Activated naive CD8-positive, alpha-beta T cell treated with anti-CD3 and anti-CD28 coated beads, Interleukin-2, amount 50 U/mL, for 24 hours (primary cell): ENCODE measurements around the gene DHX16.

Source experiments
- ATAC-seq: fragments of 150-1000 bp; cut with Tn5 transposase; one replicate; pipeline ENCODE4 v1.10.0; 2021
- DNase-seq: peaks from one replicate; pipeline ENCODE4 v3.0.0; 2021
- H3K27ac Mint-ChIP-seq: one replicate; pipeline ENCODE4 v1.8.0; 2021; ENCODE audit warnings: mild to moderate bottlenecking, mixed read lengths
- H3K27me3 Mint-ChIP-seq: one replicate; pipeline ENCODE4 v1.8.0; 2021; ENCODE audit warnings: mixed read lengths
- H3K36me3 Mint-ChIP-seq: one replicate; pipeline ENCODE4 v1.8.0; 2021; ENCODE audit warnings: low read depth, mixed read lengths
- H3K4me1 Mint-ChIP-seq: one replicate; pipeline ENCODE4 v1.8.0; 2021; ENCODE audit warnings: mixed read lengths
- H3K4me3 Mint-ChIP-seq: one replicate; pipeline ENCODE4 v1.8.0; 2021; ENCODE audit warnings: mild to moderate bottlenecking, moderate library complexity, mixed read lengths
- H3K9me3 Mint-ChIP-seq: one replicate; pipeline ENCODE4 v1.8.0; 2021; ENCODE audit warnings: mixed read lengths

Gene DHX16

GRCh38 chr6:30614044-30614842, 58.6 kb downstream of the DHX16 start:
- Mint-ChIP-seq H3K27me3 (peaks cover 4% of the 10 kb centered on the region), H3K4me1 (peaks cover 70% of the 10 kb centered on the region), H3K9me3 (no peaks in the 10 kb centered on the region), H3K27ac (peak overlapping the region; percentile 99), H3K4me3 (peak overlapping the region; percentile 98), H3K36me3 (peaks cover 83% of the 10 kb centered on the region)
- DNase-seq (no peak), ATAC-seq (no peak)

DNA sequence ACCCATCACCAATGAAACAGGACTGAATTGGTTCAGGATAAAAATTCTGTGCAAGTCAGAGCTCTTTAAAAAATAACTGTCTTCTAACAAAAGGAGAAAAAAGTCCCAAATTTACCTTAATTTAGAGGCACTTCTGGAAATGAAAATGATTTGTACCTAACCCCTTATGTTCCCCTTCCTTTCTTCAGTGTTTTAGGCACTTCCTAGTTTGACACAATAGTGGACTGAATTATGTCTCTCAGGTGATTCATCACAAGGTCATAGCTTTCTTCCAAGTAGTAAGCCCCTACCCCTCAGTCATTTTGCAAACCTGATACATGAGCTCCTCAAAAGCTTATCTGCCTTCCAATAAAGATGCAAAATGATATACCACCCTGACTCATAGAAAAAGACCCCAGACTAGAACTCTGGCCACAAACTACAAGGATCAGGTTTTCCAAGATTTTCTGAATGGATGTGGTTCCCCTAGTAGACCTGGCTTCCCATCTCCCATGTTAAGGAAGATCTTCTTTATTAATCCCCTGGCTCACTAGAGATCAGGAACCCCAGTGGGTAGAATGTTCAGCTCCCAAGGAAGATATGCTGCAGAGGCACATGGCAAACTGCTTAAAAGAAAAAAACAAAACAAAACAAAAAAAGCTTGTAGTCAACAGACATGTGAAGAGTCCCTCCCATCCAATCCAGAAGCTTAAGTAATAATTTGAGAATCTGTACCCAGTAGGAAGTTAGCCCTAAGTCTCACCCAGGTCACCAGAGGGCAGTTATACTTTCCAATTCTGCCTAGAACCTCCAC, 59.4 kb downstream of the DHX16 start:
- no peak for ATAC-seq
- Mint-ChIP-seq H3K36me3 (peaks cover 84% of the 10 kb centered on the region), H3K4me3 (peak overlapping the region; percentile 98), H3K27ac (peak overlapping the region; percentile 99), H3K9me3 (no peaks in the 10 kb centered on the region), H3K4me1 (peaks cover 70% of the 10 kb centered on the region), H3K27me3 (peaks cover 4% of the 10 kb centered on the region)
- DNase-seq, result no peak

DNA sequence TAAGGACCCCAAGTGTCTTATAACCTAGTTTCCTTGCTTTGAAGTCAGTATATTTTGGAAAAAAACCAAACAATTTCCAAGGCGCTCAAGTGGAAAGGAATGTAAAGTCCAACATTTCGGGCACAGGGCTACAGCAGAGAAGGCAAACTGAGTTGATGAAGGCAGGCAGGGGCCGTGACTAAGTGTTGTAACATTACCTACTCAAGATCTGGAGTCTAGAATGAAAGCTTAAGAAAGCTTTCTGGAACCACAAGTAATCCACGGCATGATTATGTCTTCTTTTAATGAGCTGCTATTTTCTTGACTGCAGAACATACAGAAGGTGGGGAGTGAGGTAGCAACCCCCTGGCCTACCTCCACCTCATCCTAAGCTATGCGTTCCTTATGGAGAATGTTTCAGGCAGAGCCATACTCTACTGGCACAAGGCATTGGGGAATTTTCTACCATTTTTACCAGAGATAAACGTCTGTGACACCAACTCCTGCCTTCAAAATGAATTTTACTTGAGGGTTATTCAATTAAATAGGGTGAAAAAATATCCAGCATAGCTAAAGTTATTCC, 60.0 kb downstream of the DHX16 start:
- H3K4me3 Mint-ChIP-seq, result peak overlapping the region; percentile 98
- DNase-seq, result no peak

DNA sequence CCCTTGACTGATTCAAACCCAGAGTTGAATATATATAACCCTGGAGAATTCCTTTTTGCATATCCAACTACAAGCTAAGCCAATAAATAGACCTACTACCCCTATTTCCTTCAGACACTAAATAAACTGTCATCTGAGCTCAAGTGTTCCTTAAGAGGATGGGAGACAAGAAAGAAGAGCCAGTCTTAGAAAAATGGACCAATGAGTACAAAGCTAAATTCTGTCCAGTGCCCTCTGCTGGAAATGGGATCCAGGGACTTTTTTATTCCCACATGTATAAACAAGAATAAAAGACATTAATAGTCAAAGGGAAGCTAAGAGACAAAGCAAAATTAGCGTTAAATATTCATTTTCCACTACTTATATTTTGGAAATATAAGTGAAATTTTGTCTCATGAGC, 60.6 kb downstream of the DHX16 start:
- ATAC-seq, result no peak

More for the DNA sequence above, 60.0 kb downstream of the DHX16 start:
- ATAC-seq, result no peak
- no peaks in the 10 kb centered on the region for H3K9me3 Mint-ChIP-seq
- H3K36me3 Mint-ChIP-seq, result peaks cover 89% of the 10 kb centered on the region
- H3K4me1 Mint-ChIP-seq, result peaks cover 72% of the 10 kb centered on the region
- H3K27ac Mint-ChIP-seq, result peak overlapping the region; percentile 99
- peaks cover 4% of the 10 kb centered on the region for H3K27me3 Mint-ChIP-seq

DNA sequence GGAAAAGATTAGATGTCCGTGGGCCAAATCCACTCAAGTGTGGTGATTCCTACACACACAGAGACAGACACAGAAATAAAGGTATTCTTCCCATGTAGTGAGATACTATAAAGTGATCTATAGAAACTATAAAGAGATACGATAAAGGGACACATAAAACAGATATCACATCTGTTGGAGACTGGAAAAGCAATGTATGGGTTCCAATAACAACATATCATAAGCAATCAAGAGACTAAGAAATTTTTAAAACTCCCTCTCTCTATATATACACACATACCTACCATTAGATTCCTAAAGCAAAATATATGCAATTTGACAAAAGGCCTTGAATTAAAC, 61.0 kb downstream of the DHX16 start:
- DNase-seq (no peak), ATAC-seq (no peak)
- H3K9me3 Mint-ChIP-seq, result no peaks in the 10 kb centered on the region
- peak overlapping the region; percentile 19 for H3K4me3 Mint-ChIP-seq
- peak overlapping the region; percentile 99 for H3K27ac Mint-ChIP-seq
- peaks cover 92% of the 10 kb centered on the region for H3K36me3 Mint-ChIP-seq
- no peaks in the 10 kb centered on the region for H3K27me3 Mint-ChIP-seq
- peaks cover 67% of the 10 kb centered on the region for H3K4me1 Mint-ChIP-seq

More for the DNA sequence above, 60.6 kb downstream of the DHX16 start:
- no peak for DNase-seq
- peak overlapping the region; percentile 99 for H3K27ac Mint-ChIP-seq
- peaks cover 2% of the 10 kb centered on the region for H3K27me3 Mint-ChIP-seq
- H3K4me1 Mint-ChIP-seq, result peaks cover 71% of the 10 kb centered on the region
- H3K36me3 Mint-ChIP-seq, result peaks cover 93% of the 10 kb centered on the region
- no peaks in the 10 kb centered on the region for H3K9me3 Mint-ChIP-seq
- no peak overlapping the region for H3K4me3 Mint-ChIP-seq

DNA sequence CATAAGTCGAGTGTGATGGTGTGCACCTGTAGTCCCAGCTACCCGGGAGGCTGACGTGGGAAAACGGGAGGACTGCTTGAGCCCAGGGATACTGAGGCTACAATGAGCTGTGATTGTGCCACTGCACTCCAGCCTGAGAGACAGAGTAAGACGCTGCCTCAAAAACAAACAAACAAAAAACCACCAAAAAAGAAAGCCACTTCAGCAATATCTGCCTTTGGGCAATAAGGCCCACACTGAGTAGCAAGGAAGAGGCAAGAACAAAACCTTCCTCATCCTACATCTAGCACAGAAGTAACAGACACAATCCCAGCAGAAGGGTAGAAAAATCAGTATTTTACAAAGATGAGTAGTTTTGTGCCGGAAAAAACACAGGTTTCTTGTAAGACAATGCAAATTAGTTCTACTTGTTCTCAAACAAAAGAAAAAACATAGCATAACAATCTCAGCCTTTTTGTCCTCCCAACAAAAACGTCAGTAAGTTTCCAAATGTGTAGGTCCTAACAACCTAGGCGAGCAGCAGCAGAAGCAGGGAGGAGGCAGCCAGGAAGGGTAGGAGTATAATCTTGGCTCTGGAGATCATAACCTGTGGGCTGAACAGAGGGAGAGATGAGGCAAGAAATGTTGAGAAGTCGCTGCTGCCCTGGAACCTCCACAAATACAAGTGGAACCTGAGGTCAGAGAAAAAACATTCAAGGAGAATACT, 61.5 kb downstream of the DHX16 start:
- Mint-ChIP-seq H3K36me3 (peaks cover 92% of the 10 kb centered on the region), H3K27ac (peak overlapping the region; percentile 99), H3K27me3 (no peaks in the 10 kb centered on the region), H3K4me3 (peak overlapping the region; percentile 19), H3K4me1 (peaks cover 69% of the 10 kb centered on the region), H3K9me3 (no peaks in the 10 kb centered on the region)
- DNase-seq (no peak), ATAC-seq (no peak)

GRCh38 chr6:30610065-30610464, 62.7 kb downstream of the DHX16 start:
- H3K27ac Mint-ChIP-seq, result peak overlapping the region; percentile 38

DNA sequence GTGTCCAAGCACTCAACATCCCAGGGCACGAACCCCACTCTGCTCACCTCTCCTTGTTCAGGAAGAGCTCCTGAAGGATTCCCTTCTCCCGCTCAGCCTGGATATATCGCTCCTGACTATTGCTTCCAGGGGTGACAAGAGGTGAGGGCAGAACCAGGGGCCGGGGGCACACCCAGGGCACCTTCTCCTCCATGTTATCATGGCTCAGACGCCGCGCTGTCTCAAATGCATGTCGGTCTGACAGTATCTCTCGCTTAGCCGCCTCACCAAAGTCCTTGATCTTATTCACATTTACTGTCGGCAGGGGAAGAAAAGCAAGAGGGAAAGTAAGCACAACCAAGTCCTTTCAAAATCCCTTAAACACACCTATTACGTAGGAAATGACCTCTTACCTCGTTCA, 68.8 kb downstream of the DHX16 start:
- Mint-ChIP-seq H3K27me3 (no peaks in the 10 kb centered on the region), H3K4me1 (peaks cover 28% of the 10 kb centered on the region), H3K36me3 (peaks cover 79% of the 10 kb centered on the region), H3K27ac (no peak overlapping the region), H3K9me3 (no peaks in the 10 kb centered on the region), H3K4me3 (no peak overlapping the region)
- ATAC-seq (no peak), DNase-seq (no peak)

More at GRCh38 chr6:30610065-30610464, 62.7 kb downstream of the DHX16 start:
- Mint-ChIP-seq H3K4me1 (peaks cover 68% of the 10 kb centered on the region), H3K36me3 (peaks cover 90% of the 10 kb centered on the region), H3K9me3 (no peaks in the 10 kb centered on the region), H3K4me3 (no peak overlapping the region), H3K27me3 (no peaks in the 10 kb centered on the region)
- DNase-seq (no peak), ATAC-seq (no peak)
